Renal cortical epithelial cell (primary cell): Measurements from ENCODE around the gene RAB43. TPM values are rescaled to one million over a fixed set of nuclear protein-coding genes. Genes with fewer than 3 reads are reported as not detected.

ENCODE experiments used
- DNase-seq: peaks from one replicate; pipeline ENCODE4 v3.0.0-alpha.2; 2011; ENCODE audit warnings: low read depth
- total RNA-seq: library from RNA; depleted of rRNA; stranded (reverse); fragments of >200 nt; gene quantifications from 2 replicates; pipeline ENCODE4 v1.2.3, GENCODE V29; 2014

RAB43 gene
- total RNA-seq, 1 donor from 2014 or later = 38.3 TPM

- no peak for DNase-seq
These were observed 82.1 kb downstream of the RAB43 start for GRCh38 chr3:129039271-129040038.

DNA sequence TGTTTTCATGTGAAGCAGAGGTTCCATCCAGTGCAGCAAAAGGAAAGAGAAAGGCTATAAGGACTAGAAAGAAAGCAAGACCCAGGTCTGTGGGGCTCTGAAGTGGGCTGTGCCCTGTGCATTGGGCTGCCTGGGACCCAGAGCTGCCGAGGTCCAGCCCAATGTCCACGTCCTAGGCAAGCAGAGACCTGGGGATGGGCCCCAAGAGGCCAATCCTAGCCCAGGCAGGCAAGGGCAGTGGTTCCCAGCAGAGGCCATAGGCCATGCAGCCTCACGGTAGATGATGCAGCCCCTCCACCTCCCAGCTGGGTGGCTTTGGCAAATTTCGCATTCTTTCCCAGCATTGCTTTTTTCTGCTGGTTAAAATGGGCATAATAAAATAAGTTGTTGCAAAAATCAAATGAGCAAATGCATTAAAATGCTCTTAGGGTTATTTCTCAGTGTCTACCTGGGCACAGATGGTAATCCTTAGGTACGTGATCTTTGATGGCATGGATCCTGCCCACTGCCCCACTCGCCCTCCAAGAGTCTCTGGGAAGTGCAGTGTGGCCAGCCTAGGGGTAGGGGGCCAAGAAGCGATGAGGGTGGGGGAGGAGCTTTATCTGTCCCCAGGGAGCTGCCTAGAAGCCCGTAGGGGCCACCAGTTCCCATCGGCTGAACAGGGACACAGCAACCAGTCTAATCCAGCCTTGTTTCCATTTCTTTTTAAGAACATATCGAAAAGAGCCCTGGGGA is 83.3 kb downstream of the RAB43 start:
- DNase-seq = no peak

Other genes with a start within 250 kb of the RAB43 start
- gene ACAD9, start 242.2 kb downstream of the RAB43 start, total RNA-seq = 47.2 and 48.9 TPM in 2 replicates
- 0.15 TPM in 1 of 2 replicates, not detected in the other for gene CFAP92, start 127.7 kb downstream of the RAB43 start, total RNA-seq
- not detected in 2 replicates for gene EFCC1, start 120.5 kb downstream of the RAB43 start, total RNA-seq
- gene GP9, start 61.0 kb downstream of the RAB43 start, total RNA-seq = not detected in 2 replicates
- 18.7 and 19.8 TPM in 2 replicates for gene ISY1, start 39.3 kb upstream of the RAB43 start, total RNA-seq
- 276 and 290 TPM in 2 replicates for gene CNBP, start 62.1 kb upstream of the RAB43 start, total RNA-seq
- gene COPG1, start 127.8 kb upstream of the RAB43 start, total RNA-seq = 240 and 286 TPM in 2 replicates
- 29.5 and 32.9 TPM in 2 replicates for gene HMCES, start 157.1 kb upstream of the RAB43 start, total RNA-seq